ENCODE results near the gene NIN.
"Not testable (repeated sequence)": the region's sequence is repeated elsewhere in the genome, so short reads cannot be mapped to it uniquely, and the experiment has no call there.

NIN gene

GRCh38 chr14:50697659-50698290 lies 133.2 kb downstream of the NIN start:
- no peak for DNase-seq

DNA sequence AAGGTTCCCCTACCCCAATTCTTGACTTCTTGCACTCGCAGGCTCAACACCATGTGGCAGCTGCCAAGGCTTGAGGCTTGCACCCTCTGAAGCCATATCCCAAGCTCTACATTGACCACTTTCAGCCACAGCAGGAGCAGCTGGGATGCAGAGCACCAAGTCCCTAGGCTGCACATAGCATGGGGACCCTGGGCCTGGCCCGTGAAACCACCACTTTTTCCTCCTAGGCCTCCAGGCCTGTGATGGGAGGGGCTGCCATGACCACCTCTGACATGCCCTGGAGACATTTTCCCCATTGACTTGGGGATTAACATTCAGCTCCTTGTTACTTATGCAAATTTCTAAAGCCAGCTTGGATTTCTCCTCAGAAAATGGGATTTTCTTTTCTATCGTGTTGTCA lies 136.7 kb downstream of the NIN start:
- not testable (repeated sequence) for DNase-seq

- no peak for DNase-seq
These were observed 142.1 kb downstream of the NIN start for GRCh38 chr14:50688875-50689274.

GRCh38 chr14:50679674-50680073 lies 151.3 kb downstream of the NIN start:
- DNase-seq: no peak

- no peak for DNase-seq
These were observed 152.8 kb downstream of the NIN start for GRCh38 chr14:50678163-50678562.

DNA sequence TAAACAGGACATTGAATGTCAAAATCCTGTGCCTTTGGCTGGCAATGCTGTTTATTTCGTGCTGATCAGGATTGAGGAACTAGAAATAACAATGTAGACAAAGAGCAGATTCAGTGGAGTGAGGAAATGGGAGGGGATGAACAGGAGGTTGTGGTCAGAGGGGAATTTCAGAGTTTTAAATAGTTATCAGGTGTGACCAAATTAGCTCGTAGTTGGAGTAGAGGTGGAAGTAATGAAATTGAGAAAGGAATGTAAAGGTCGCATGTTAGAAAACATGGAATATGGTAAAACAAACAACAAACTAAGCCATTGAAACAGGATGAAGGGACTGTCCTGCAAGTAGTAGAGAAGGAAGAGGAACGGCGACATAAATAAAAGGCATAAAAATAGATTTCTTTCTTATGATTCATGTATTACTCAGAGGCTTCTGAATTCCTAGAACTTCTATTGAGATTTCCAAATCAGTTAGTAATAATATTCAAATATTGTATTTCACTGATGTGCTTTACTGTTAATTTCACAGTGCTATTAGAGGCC lies 153.4 kb downstream of the NIN start:
- no peak for DNase-seq

- no peak for DNase-seq
These were observed 154.0 kb downstream of the NIN start for GRCh38 chr14:50676814-50677516.

DNA sequence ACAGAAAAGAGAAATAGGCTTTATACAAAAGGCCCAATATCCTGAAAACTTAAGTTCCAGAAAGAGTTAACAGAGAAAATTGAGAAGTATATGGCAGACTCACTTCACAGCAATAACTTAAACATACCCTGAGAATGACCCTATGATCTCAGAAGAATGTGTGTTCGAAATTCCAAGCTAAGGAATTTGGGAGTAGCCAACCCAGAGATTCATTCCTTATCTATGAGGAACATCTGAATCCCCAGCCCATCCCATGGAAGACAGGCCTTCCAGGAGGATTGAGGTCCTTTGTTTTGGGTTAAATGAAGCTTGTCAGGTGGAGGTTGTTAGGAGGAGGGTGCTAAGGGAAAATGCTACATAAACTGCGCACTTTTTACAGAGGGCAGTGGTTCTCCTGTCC lies 155.4 kb downstream of the NIN start:
- DNase-seq: no peak

DNA sequence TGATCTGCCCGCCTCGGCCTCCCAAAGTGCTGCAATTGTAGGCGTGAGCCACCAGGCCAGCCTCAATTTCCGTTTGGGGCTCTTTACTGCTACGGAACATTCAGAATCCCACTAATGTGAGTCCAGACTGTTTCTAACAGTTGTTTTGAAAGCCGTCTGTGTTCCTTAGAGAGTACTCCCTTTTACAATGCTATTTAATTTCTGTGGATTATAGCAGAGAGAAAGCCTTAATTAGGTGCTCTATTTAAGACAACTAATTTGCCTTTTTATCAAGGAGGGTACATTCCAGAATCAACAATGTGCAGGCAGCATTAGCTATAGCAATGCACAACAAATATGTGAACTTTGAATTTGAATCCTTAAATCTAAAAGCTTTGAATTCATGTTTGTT lies 160.1 kb downstream of the NIN start:
- no peak for DNase-seq

DNA sequence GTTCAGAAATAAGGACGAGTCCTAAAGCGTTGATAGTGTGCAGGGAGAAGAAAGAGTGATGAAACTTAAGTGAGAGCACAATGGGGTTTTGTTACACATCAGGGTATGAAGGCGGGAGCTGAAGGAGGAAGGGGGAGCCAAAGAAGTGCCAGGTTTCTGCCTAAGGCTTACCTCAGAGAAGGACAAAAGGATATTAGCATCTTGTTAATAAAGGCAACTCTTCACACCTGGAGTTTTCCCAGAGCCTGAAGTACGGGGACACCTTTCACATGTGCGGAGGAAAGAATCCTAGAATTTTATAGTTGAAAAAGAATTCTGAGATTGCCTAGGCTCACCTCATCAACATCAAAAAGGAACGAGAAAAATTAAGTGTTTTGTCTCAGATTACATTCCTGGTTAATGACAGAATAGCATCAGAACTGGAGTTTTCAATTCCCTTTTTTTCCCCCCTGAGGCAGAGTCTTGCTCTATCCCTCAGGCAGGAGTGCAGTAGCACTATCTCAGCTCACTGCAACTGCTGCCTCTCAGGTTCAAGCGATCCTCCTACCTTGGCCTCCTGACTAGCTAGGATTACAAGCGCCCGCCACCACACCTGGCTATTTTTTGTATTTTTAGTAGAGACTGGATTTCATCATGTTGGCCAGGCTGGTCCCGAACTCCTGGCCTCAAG lies 160.6 kb downstream of the NIN start:
- DNase-seq: no peak
